Upper lobe of left lung (tissue), 4 donors: ENCODE measurements around the gene CDH6.

Source experiments
- CTCF ChIP-seq, 6 experiments: fragments of 450-650 bp in 4 of 6; fragments of 200-600 bp in 2 of 6; sonication (generic) in 2 of 6; IDR thresholded peaks; one replicate each; pipeline ENCODE4 v1.5.1; 2016 to 2019; ENCODE audit warnings: antibody characterized with exemption in 6 of 6
- EP300 ChIP-seq, 4 donors: sonication (generic); formaldehyde crosslinking; IDR thresholded peaks; one replicate each; pipeline ENCODE4 v1.5.1; 2017; ENCODE audit warnings: antibody characterized with exemption in 4 of 4, control low read depth in 2 of 4
- POLR2A ChIP-seq, 4 donors: fragments of 450-650 bp; IDR thresholded peaks; one replicate each; pipeline ENCODE4 v1.5.1; 2016 to 2017; ENCODE audit warnings: antibody characterized with exemption in 4 of 4, mild to moderate bottlenecking in 2 of 4

GRCh38 chr5:31231177-31231838 is 37.8 kb downstream of the CDH6 start:
- TF ChIP-seq CTCF (IDR thresholded peaks at IDR 0.05), result no peak
- TF ChIP-seq POLR2A (IDR thresholded peaks at IDR 0.05), result no peak
- no peak for TF ChIP-seq EP300 (IDR thresholded peaks at IDR 0.05)
